HG02623 (cell line): Measurements from ENCODE around the gene GPR78.
"Not testable (repeated sequence)": the region's sequence is repeated elsewhere in the genome, so short reads cannot be mapped to it uniquely, and the experiment has no call there.

ENCODE experiments used
- ATAC-seq: cut with Tn5 transposase; IDR thresholded peaks from one replicate; pipeline ENCODE4 v1.9.1; 2021; ENCODE audit warnings: moderate library complexity; ENCODE audit not compliant: unreplicated experiment

The GPR78 gene

GRCh38 chr4:8614365-8615193, 34.4 kb downstream of the GPR78 start:
- ATAC-seq, result no peak

- no peak for ATAC-seq
Measured at GRCh38 chr4:8615366-8615765, 35.2 kb downstream of the GPR78 start.

DNA sequence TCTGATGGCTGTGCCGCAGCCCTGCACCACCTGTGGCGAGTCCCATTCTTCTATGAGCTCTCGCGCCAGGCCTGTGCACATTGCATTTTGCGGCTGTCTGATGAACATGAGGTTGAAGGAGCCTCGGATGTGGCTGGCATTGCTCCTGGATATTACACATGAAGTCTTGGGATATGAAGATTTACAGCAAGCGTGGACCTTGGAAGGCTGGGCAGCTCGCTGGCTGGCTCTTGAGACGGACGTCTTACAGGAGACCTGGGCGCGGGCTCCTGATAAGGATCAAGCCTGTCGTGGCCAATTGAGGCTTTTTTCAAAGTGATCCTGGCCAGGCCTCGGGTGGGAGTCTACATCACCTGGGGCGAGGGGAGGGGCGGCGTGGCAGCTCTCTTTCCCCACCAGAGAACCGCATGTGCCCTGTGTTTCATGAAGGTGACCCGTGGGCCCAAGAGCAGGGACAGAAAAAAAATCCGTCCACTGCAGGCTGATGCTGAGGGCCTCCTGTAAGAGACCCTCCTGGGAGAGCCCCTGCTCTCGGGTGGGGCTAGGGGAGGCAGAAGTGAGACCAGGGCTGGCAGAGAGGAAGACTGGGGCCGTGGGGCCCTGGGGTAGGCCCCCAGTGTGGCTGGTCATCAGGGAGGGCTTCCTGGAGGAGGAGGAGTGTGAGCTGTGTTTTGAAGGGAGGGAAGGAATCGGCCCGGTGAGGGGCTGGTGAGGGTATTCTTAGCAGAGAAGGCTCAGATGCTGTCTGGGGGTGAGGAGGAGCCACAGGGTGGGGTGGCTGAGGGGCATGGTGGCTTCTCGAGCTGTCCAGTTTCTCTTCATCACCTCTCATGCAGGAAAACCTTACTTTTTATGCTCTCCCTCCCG, 36.0 kb downstream of the GPR78 start:
- no peak for ATAC-seq

- ATAC-seq, result no peak
Measured at GRCh38 chr4:8616831-8617230, 36.6 kb downstream of the GPR78 start.

GRCh38 chr4:8617486-8618040, 37.4 kb downstream of the GPR78 start:
- no peak for ATAC-seq

- no peak for ATAC-seq
Measured at GRCh38 chr4:8618421-8618820, 38.2 kb downstream of the GPR78 start.

- ATAC-seq, result no peak
Measured at GRCh38 chr4:8618961-8619720, 38.9 kb downstream of the GPR78 start.

GRCh38 chr4:8621135-8621534, 40.9 kb downstream of the GPR78 start:
- ATAC-seq, result not testable (repeated sequence)

DNA sequence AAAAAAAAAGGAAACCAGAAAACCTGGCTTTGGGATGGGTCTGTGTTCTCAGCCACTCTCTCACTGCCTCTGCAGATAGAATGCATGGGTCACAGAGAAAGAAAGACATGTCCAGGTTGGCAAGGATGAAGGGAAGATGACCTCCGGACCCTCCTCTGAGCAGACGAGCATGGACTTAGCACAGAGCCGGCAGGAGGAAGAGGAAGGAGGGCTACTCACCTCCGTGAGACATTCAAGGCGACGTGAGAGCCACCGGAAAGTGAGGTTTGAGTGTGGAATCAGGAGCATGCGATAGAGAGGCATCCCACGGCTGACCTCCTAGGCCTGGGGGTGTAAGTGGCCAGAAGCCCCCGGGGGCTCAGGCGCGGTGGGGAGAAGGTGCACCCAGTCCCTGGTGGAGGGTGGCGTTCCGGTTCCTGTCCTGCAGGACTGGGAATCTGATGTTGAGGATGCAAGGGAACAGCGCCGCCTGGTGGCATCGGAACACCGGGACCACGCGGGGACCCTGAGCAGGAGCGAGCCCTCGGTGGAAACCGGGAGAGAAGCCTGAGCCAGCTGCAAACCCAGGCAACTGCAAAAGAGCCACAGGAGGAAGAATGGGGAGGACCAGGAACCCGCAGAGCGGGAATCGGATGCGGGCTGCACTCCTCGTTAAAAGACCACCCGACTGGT, 44.5 kb downstream of the GPR78 start:
- ATAC-seq, result not testable (repeated sequence)

GRCh38 chr4:8630240-8630905, 50.2 kb downstream of the GPR78 start:
- not testable (repeated sequence) for ATAC-seq

- not testable (repeated sequence) for ATAC-seq
Measured at GRCh38 chr4:8631896-8632295, 51.7 kb downstream of the GPR78 start.

DNA sequence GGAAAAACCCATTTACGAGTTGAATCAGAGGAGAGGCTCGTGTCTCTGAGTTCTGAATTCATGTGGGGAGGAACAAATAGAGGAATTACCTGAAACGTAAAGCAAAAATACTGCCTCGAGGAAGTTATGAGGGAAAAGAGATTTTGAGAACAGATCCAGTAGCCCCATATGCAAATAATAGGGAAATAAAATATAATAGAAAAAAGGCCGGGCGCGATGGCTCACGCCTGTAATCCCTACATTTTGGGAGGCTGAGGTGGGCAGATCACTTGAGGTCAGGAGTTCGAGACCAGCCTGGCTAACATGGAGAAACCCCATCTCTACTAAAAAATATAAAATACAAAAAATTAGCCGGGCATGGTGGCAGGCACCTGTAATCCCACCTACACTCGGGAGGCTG, 54.6 kb downstream of the GPR78 start:
- not testable (repeated sequence) for ATAC-seq

- not testable (repeated sequence) for ATAC-seq
Measured at GRCh38 chr4:8635897-8636554, 55.8 kb downstream of the GPR78 start.
